ENCODE data around the gene LTBP3. TPM values are rescaled to one million over a fixed set of nuclear protein-coding genes. Genes with fewer than 3 reads are reported as not detected.
"Not testable (repeated sequence)": the region's sequence is repeated elsewhere in the genome, so short reads cannot be mapped to it uniquely, and the experiment has no call there.

LTBP3 gene
- total RNA-seq, 8 experiments from 2014 or later: 1.5 to 69.9 (median 25.5) TPM

DNA sequence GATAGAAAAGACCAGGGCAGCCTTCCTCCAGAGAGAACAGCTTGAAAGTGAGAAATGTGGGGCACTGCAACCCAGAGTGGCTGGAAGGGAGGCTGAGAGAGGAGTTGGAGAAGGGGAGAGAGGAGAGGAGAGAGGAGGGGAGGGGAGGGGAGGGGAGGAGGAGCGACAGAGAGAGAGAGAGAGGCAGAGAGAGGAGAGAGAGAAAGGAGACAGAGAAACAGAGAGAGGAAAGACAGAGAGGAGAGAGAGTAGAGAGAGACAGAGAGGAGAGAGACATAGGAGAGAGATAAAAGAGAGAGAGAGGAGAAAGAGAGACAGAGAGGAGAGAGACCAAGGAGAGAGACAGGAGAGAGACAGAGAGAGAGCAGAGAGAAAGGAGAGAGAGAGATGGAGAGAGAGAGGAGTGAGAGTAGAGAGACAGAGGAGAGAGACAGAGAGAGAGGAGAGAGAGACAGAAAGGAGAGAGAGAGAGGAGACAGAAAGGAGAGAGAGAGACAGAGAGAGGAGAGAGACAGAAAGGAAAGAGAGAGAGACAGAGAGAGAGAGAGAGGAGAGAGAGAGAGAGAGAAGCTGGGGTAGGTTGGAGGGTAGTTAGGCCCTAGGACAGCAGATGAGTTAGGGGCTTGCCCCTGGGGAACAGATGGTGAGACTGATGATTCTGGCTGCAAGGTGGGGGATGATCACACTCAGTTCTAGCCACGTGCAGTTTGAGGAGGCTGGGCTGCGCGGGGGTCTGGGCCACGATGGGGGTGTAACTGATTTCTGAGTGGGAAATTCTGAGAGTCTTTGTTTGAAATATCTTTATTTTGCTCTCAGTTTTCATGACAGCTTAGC lies 41.8 kb downstream of the LTBP3 start:
- in situ Hi-C loops (cut with MboI; ENCODE audit: low pct_unique_long_range_greater_than_20kb in 2 of 9, low sequenced_read_pairs in 9 of 9, unreplicated experiment in 9 of 9): loop anchor here in 4 of 9 experiments (10.0 to 25.0 kb wide), 3 partner anchors 72 to 154 kb away; partner anchors contain the start of genes NEAT1 (in 3 of the 4) and TIGD3 (in 1 of the 4)
- WGBS, 10 experiments: 8 to 85% (median 72%) methylated on average over 1 to 4 of the region's 5 CpGs; no CpG with 5 or more reads in 6 of the 10 experiments
- H3K4me1 ChIP-seq (replicated peaks in 1 of 2): no peaks in the 10 kb centered on the region
- H3K27ac ChIP-seq: no peak overlapping the region
- no peak for ATAC-seq (replicated peaks in 6 of 8)
- no peak overlapping the region for H3K4me3 ChIP-seq

DNA sequence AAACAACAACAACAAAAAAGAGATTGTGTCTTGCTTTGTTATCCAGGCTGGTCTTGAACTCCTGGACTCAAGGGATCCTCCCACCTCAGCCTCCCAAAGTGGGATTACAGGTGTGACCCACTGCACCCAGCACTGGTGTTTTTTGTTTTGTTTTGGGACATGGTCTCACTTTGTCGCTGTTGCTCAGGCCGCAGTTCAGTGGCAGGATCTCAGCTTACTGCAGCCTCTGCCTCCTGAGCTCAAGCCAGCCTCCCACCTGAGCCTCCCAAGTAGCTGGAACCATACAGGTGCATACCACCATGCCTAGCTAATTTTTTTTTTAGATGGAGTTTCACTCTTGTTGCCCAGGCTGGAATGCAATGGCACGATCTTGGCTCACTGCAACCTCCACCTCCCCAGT lies 45.8 kb downstream of the LTBP3 start:
- H3K4me1 ChIP-seq (replicated peaks in 1 of 2); H3K4me3 ChIP-seq; H3K27ac ChIP-seq; ATAC-seq (replicated peaks in 6 of 8): not testable (repeated sequence)
- in situ Hi-C loops (cut with MboI; ENCODE audit: low pct_unique_long_range_greater_than_20kb in 2 of 9, low sequenced_read_pairs in 9 of 9, unreplicated experiment in 9 of 9): loop anchor here in 4 of 9 experiments (10.0 to 25.0 kb wide), 3 partner anchors 68 to 150 kb away; partner anchors contain the start of genes NEAT1 (in 3 of the 4) and TIGD3 (in 1 of the 4)
- 90 to 100% (median 100%) methylated on average over 1 to 2 of the region's 3 CpGs; no CpG with 5 or more reads in 5 of the 10 experiments for WGBS, 10 experiments

DNA sequence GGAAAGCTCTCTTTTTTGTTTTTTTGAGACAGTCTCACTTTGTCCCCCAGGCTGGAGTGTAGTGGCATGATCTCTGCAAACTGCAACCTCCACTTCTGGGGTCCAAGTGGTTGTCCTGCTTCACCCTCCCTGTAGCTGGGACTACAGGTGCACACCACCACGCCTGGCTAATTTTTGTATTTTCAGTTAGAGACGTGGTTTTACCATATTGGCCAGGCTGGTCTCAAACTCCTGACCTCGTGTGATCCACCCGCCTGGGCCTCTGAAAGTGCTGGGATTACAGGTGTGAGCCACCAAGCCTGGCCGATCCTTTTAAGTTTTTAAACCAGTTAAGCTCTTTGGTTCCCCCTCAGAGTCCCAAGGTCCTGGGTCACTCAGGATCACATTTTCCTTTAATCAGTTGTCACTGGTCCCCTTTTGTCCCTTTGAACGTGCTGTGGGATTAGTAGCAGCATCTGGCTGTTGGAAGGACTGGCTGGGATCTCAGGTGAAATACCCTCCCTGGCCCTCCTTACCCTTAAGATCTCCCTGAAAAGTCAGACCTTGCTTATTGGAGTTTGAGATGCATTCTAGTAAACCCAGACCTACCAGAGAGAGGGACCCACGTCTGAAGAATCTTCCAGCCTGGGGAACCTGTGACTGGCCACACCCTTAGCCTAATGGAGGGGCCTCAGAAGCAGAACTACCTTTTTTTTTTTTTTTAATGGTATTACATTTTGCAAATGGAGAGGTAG lies 51.2 kb downstream of the LTBP3 start:
- Histone ChIP-seq H3K4me3 (peak overlapping the region; percentile 50 to 89 (median 60)), H3K27ac (peak overlapping the region; percentile 10 to 28), H3K4me1 (replicated peaks in 1 of 2) (peaks cover 0 to 6% of the 10 kb centered on the region in 2 donors)
- 0 to 60% (median 40%) methylated on average over 1 to 6 of the region's 7 CpGs; no CpG with 5 or more reads in 4 of the 10 experiments for WGBS, 10 experiments
- peak; percentile 8 to 41 (median 34) for ATAC-seq (replicated peaks in 6 of 8)
- in situ Hi-C loops (cut with MboI; ENCODE audit: low pct_unique_long_range_greater_than_20kb in 2 of 9, low sequenced_read_pairs in 9 of 9, unreplicated experiment in 9 of 9): loop anchor here (5.0 to 25.0 kb wide), 4 partner anchors 82 to 145 kb away; partner anchors contain the start of genes NEAT1 (in 8 of the 9) and TIGD3 (in 1 of the 9)

DNA sequence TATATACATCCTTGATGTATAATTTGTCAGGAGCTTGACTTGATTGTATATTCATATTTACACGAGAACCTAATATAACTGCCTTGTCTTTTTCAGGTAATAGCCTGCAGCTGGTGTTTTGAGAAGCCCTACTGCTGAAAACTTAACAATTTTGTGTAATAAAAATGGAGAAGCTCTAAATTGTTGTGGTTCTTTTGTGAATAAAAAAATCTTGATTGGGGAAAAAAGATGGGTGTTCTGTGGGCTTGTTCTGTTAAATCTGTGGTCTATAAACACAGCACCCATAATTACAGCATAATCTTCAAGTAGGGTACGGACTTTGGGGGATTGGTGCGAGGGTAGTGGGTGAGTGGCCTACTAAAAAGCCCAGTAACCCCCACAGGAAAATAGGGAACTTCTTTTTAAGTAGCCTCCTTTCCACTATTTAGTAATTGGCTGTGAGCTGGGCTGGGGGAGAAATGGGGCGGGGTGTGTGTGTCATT lies 51.8 kb downstream of the LTBP3 start:
- in situ Hi-C loops (cut with MboI; ENCODE audit: low pct_unique_long_range_greater_than_20kb in 2 of 9, low sequenced_read_pairs in 9 of 9, unreplicated experiment in 9 of 9): loop anchor here (5.0 to 25.0 kb wide), 4 partner anchors 82 to 144 kb away; partner anchors contain the start of genes NEAT1 (in 8 of the 9) and TIGD3 (in 1 of the 9)
- 5 to 92% (median 50%) methylated on average over 1 to 4 of the region's 4 CpGs; no CpG with 5 or more reads in 1 of the 10 experiments for WGBS, 10 experiments
- Histone ChIP-seq H3K4me1 (replicated peaks in 1 of 2) (peaks cover 0 to 6% of the 10 kb centered on the region in 2 donors), H3K27ac (peak overlapping the region; percentile 10 to 28), H3K4me3 (peak overlapping the region; percentile 50 to 89 (median 60))
- ATAC-seq (replicated peaks in 6 of 8): no peak

DNA sequence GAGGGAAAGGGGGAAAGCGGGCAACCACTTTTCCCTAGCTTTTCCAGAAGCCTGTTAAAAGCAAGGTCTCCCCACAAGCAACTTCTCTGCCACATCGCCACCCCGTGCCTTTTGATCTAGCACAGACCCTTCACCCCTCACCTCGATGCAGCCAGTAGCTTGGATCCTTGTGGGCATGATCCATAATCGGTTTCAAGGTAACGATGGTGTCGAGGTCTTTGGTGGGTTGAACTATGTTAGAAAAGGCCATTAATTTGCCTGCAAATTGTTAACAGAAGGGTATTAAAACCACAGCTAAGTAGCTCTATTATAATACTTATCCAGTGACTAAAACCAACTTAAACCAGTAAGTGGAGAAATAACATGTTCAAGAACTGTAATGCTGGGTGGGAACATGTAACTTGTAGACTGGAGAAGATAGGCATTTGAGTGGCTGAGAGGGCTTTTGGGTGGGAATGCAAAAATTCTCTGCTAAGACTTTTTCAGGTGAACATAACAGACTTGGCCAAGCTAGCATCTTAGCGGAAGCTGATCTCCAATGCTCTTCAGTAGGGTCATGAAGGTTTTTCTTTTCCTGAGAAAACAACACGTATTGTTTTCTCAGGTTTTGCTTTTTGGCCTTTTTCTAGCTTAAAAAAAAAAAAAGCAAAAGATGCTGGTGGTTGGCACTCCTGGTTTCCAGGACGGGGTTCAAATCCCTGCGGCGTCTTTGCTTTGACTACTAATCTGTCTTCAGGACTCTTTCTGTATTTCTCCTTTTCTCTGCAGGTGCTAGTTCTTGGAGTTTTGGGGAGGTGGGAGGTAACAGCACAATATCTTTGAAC lies 52.5 kb downstream of the LTBP3 start:
- no peak for ATAC-seq (replicated peaks in 6 of 8)
- peak overlapping the region; percentile 10 to 28 for H3K27ac ChIP-seq
- in situ Hi-C loops (cut with MboI; ENCODE audit: low pct_unique_long_range_greater_than_20kb in 2 of 9, low sequenced_read_pairs in 9 of 9, unreplicated experiment in 9 of 9): loop anchor here (5.0 to 25.0 kb wide), 4 partner anchors 81 to 143 kb away; partner anchors contain the start of genes NEAT1 (in 8 of the 9) and TIGD3 (in 1 of the 9)
- H3K4me3 ChIP-seq: peak overlapping the region; percentile 50 to 89 (median 60)
- peaks cover 0 to 6% of the 10 kb centered on the region in 2 donors for H3K4me1 ChIP-seq (replicated peaks in 1 of 2)
- 8 to 61% (median 39%) methylated on average over 4 to 12 of the region's 12 CpGs; no CpG with 5 or more reads in 2 of the 10 experiments for WGBS, 10 experiments

DNA sequence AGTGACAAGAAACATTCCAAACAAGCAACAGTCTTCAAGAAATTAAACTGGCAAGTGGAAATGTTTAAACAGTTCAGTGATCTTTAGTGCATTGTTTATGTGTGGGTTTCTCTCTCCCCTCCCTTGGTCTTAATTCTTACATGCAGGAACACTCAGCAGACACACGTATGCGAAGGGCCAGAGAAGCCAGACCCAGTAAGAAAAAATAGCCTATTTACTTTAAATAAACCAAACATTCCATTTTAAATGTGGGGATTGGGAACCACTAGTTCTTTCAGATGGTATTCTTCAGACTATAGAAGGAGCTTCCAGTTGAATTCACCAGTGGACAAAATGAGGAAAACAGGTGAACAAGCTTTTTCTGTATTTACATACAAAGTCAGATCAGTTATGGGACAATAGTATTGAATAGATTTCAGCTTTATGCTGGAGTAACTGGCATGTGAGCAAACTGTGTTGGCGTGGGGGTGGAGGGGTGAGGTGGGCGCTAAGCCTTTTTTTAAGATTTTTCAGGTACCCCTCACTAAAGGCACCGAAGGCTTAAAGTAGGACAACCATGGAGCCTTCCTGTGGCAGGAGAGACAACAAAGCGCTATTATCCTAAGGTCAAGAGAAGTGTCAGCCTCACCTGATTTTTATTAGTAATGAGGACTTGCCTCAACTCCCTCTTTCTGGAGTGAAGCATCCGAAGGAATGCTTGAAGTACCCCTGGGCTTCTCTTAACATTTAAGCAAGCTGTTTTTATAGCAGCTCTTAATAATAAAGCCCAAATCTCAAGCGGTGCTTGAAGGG lies 53.3 kb downstream of the LTBP3 start:
- in situ Hi-C loops (cut with MboI; ENCODE audit: low pct_unique_long_range_greater_than_20kb in 2 of 9, low sequenced_read_pairs in 9 of 9, unreplicated experiment in 9 of 9): loop anchor here (5.0 to 25.0 kb wide), 4 partner anchors 80 to 143 kb away; partner anchors contain the start of genes NEAT1 (in 8 of the 9) and TIGD3 (in 1 of the 9)
- 0 to 46% (median 20%) methylated on average over 1 to 7 of the region's 8 CpGs; no CpG with 5 or more reads in 1 of the 10 experiments for WGBS, 10 experiments
- Histone ChIP-seq H3K4me3 (peak overlapping the region; percentile 50 to 89 (median 60)), H3K4me1 (replicated peaks in 1 of 2) (peaks cover 0 to 6% of the 10 kb centered on the region in 2 donors), H3K27ac (peak overlapping the region in 1 of 2 donors; percentile 28)
- no peak for ATAC-seq (replicated peaks in 6 of 8)

DNA sequence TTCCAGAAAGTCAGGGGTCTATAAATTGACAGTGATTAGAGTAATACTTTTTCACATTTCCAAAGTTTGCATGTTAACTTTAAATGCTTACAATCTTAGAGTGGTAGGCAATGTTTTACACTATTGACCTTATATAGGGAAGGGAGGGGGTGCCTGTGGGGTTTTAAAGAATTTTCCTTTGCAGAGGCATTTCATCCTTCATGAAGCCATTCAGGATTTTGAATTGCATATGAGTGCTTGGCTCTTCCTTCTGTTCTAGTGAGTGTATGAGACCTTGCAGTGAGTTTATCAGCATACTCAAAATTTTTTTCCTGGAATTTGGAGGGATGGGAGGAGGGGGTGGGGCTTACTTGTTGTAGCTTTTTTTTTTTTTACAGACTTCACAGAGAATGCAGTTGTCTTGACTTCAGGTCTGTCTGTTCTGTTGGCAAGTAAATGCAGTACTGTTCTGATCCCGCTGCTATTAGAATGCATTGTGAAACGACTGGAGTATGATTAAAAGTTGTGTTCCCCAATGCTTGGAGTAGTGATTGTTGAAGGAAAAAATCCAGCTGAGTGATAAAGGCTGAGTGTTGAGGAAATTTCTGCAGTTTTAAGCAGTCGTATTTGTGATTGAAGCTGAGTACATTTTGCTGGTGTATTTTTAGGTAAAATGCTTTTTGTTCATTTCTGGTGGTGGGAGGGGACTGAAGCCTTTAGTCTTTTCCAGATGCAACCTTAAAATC lies 54.0 kb downstream of the LTBP3 start:
- peaks cover 0 to 6% of the 10 kb centered on the region in 2 donors for H3K4me1 ChIP-seq (replicated peaks in 1 of 2)
- no peak for ATAC-seq (replicated peaks in 6 of 8)
- WGBS, 10 experiments: 0 to 20% (median 4%) methylated on average over 1 to 3 of the region's 3 CpGs; no CpG with 5 or more reads in 1 of the 10 experiments
- in situ Hi-C loops (cut with MboI; ENCODE audit: low pct_unique_long_range_greater_than_20kb in 2 of 9, low sequenced_read_pairs in 9 of 9, unreplicated experiment in 9 of 9): loop anchor here in 8 of 9 experiments (10.0 to 25.0 kb wide), 3 partner anchors 79 to 142 kb away; partner anchors contain the start of genes NEAT1 (in 7 of the 8) and TIGD3 (in 1 of the 8)
- peak overlapping the region in 1 of 2 donors; percentile 22 for H3K27ac ChIP-seq
- peak overlapping the region; percentile 50 to 89 (median 60) for H3K4me3 ChIP-seq

DNA sequence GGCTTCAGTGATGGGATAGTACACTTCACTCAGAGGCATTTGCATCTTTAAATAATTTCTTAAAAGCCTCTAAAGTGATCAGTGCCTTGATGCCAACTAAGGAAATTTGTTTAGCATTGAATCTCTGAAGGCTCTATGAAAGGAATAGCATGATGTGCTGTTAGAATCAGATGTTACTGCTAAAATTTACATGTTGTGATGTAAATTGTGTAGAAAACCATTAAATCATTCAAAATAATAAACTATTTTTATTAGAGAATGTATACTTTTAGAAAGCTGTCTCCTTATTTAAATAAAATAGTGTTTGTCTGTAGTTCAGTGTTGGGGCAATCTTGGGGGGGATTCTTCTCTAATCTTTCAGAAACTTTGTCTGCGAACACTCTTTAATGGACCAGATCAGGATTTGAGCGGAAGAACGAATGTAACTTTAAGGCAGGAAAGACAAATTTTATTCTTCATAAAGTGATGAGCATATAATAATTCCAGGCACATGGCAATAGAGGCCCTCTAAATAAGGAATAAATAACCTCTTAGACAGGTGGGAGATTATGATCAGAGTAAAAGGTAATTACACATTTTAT lies 54.7 kb downstream of the LTBP3 start:
- Histone ChIP-seq H3K27ac (no peak overlapping the region), H3K4me3 (peak overlapping the region; percentile 50 to 89 (median 60)), H3K4me1 (replicated peaks in 1 of 2) (peaks cover 0 to 1% of the 10 kb centered on the region in 2 donors)
- ATAC-seq (replicated peaks in 6 of 8): no peak
- 0 to 11% (median 2%) methylated on average over 1 to 3 of the region's 3 CpGs; no CpG with 5 or more reads in 2 of the 10 experiments for WGBS, 10 experiments
- in situ Hi-C loops (cut with MboI; ENCODE audit: low pct_unique_long_range_greater_than_20kb in 2 of 9, low sequenced_read_pairs in 9 of 9, unreplicated experiment in 9 of 9): loop anchor here in 8 of 9 experiments (10.0 to 25.0 kb wide), 3 partner anchors 79 to 141 kb away; partner anchors contain the start of genes NEAT1 (in 7 of the 8) and TIGD3 (in 1 of the 8)

DNA sequence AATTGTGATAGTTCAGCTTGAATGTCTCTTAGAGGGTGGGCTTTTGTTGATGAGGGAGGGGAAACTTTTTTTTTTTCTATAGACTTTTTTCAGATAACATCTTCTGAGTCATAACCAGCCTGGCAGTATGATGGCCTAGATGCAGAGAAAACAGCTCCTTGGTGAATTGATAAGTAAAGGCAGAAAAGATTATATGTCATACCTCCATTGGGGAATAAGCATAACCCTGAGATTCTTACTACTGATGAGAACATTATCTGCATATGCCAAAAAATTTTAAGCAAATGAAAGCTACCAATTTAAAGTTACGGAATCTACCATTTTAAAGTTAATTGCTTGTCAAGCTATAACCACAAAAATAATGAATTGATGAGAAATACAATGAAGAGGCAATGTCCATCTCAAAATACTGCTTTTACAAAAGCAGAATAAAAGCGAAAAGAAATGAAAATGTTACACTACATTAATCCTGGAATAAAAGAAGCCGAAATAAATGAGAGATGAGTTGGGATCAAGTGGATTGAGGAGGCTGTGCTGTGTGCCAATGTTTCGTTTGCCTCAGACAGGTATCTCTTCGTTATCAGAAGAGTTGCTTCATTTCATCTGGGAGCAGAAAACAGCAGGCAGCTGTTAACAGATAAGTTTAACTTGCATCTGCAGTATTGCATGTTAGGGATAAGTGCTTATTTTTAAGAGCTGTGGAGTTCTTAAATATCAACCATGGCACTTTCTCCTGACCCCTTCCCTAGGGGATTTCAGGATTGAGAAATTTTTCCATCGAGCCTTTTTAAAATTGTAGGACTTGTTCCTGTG lies 55.4 kb downstream of the LTBP3 start:
- in situ Hi-C loops (cut with MboI; ENCODE audit: low pct_unique_long_range_greater_than_20kb in 2 of 9, low sequenced_read_pairs in 9 of 9, unreplicated experiment in 9 of 9): loop anchor here in 8 of 9 experiments (10.0 to 25.0 kb wide), 3 partner anchors 78 to 140 kb away; partner anchors contain the start of genes NEAT1 (in 7 of the 8) and TIGD3 (in 1 of the 8)
- 0 to 17% (median 1%) methylated on average over 1 to 6 of the region's 6 CpGs for WGBS, 10 experiments
- no peaks in the 10 kb centered on the region for H3K4me1 ChIP-seq (replicated peaks in 1 of 2)
- no peak for ATAC-seq (replicated peaks in 6 of 8)
- H3K4me3 ChIP-seq: peak overlapping the region; percentile 50 to 89 (median 60)
- no peak overlapping the region for H3K27ac ChIP-seq

DNA sequence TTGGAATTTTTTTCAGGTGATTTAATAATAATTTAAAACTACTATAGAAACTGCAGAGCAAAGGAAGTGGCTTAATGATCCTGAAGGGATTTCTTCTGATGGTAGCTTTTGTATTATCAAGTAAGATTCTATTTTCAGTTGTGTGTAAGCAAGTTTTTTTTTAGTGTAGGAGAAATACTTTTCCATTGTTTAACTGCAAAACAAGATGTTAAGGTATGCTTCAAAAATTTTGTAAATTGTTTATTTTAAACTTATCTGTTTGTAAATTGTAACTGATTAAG lies 55.9 kb downstream of the LTBP3 start:
- no peak for ATAC-seq (replicated peaks in 6 of 8)
- peak overlapping the region; percentile 50 to 89 (median 60) for H3K4me3 ChIP-seq
- no peaks in the 10 kb centered on the region for H3K4me1 ChIP-seq (replicated peaks in 1 of 2)
- peak overlapping the region in 1 of 2 donors; percentile 18 for H3K27ac ChIP-seq
- in situ Hi-C loops (cut with MboI; ENCODE audit: low pct_unique_long_range_greater_than_20kb in 2 of 9, low sequenced_read_pairs in 9 of 9, unreplicated experiment in 9 of 9): loop anchor here in 8 of 9 experiments (10.0 to 25.0 kb wide), 3 partner anchors 77 to 140 kb away; partner anchors contain the start of genes NEAT1 (in 7 of the 8) and TIGD3 (in 1 of the 8)
